ENCODE results near the gene IL36RN.

The IL36RN gene

DNA sequence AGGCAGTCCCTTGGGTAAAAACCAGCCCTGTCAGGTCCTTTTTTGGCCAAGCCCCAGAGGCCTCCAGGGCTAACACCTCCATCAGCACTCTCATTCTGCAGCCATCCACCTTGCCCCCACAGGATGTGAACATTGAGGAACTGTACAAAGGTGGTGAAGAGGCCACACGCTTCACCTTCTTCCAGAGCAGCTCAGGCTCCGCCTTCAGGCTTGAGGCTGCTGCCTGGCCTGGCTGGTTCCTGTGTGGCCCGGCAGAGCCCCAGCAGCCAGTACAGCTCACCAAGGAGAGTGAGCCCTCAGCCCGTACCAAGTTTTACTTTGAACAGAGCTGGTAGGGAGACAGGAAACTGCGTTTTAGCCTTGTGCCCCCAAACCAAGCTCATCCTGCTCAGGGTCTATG is 16.0 kb downstream of the IL36RN start:
- no peak for DNase-seq (ENCODE audit: low read depth in 1 of 2, low spot score in 1 of 2)
- Histone ChIP-seq H3K27ac (replicated peaks) (no peak overlapping the region), H3K4me3 (replicated peaks; ENCODE audit: insufficient read depth, low read length) (no peak overlapping the region), H3K27me3 (ENCODE audit: insufficient read depth, poor library complexity, severe bottlenecking) (no peaks in the 10 kb centered on the region)
- no peak for TF ChIP-seq CTCF (IDR thresholded peaks at IDR 0.05; ENCODE audit: insufficient read depth, low read length)
- TF ChIP-seq POLR2AphosphoS5 (IDR thresholded peaks at IDR 0.05; ENCODE audit: low read depth) = no peak
- TF ChIP-seq GABPA (IDR thresholded peaks at IDR 0.05; ENCODE audit: low read depth) = no peak
- no peak for TF ChIP-seq REST (IDR thresholded peaks at IDR 0.05; ENCODE audit: insufficient replicate concordance, low read depth)
- no peak for TF ChIP-seq SPI1 (IDR thresholded peaks at IDR 0.05; ENCODE audit: borderline replicate concordance, low read depth)

DNA sequence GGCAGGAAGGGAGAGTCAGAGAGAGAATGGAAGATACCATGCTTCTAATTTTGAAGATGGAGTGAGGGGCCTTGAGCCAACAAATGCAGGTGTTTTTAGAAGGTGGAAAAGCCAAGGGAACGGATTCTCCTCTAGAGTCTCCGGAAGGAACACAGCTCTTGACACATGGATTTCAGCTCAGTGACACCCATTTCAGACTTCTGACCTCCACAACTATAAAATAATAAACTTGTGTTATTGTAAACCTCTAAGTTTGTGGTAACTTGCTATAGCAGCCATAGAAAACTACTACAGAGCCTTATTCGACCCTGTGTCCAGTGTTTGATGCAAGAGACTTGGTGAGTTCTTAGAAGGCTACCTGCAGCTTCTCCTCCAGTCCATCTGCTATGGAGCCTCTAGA is 16.6 kb downstream of the IL36RN start:
- DNase-seq (ENCODE audit: low read depth in 1 of 2, low spot score in 1 of 2) = no peak
- H3K27me3 ChIP-seq (ENCODE audit: insufficient read depth, poor library complexity, severe bottlenecking) = no peaks in the 10 kb centered on the region
- TF ChIP-seq REST (IDR thresholded peaks at IDR 0.05; ENCODE audit: insufficient replicate concordance, low read depth) = no peak
- TF ChIP-seq POLR2AphosphoS5 (IDR thresholded peaks at IDR 0.05; ENCODE audit: low read depth) = no peak
- no peak overlapping the region for H3K27ac ChIP-seq (replicated peaks)
- no peak overlapping the region for H3K4me3 ChIP-seq (replicated peaks; ENCODE audit: insufficient read depth, low read length)

GRCh38 chr2:113076954-113077669 is 18.1 kb downstream of the IL36RN start:
- no peak overlapping the region for H3K4me3 ChIP-seq (replicated peaks; ENCODE audit: insufficient read depth, low read length)
- no peaks in the 10 kb centered on the region for H3K27me3 ChIP-seq (ENCODE audit: insufficient read depth, poor library complexity, severe bottlenecking)
- TF ChIP-seq GABPA (IDR thresholded peaks at IDR 0.05; ENCODE audit: low read depth) (no peak), CTCF (IDR thresholded peaks at IDR 0.05; ENCODE audit: insufficient read depth, low read length) (no peak), SPI1 (IDR thresholded peaks at IDR 0.05; ENCODE audit: borderline replicate concordance, low read depth) (no peak), REST (IDR thresholded peaks at IDR 0.05; ENCODE audit: insufficient replicate concordance, low read depth) (no peak), POLR2AphosphoS5 (IDR thresholded peaks at IDR 0.05; ENCODE audit: low read depth) (no peak)
- no peak for DNase-seq (ENCODE audit: low read depth in 1 of 2, low spot score in 1 of 2)
- H3K27ac ChIP-seq (replicated peaks) = no peak overlapping the region

Measured in HL-60 (cell line).